Raji (cell line): Measurements from ENCODE around the gene SPC24.

Experiments used
- POLR2A ChIP-seq: IDR thresholded peaks from 2 replicates; pipeline ENCODE4 v1.6.1; 2011; ENCODE audit warnings: low read depth, low read length, control low read depth; ENCODE audit not compliant: insufficient read depth

Gene SPC24

GRCh38 chr19:11125994-11126685, 29.4 kb downstream of the SPC24 start:
- no peak for TF ChIP-seq POLR2A

DNA sequence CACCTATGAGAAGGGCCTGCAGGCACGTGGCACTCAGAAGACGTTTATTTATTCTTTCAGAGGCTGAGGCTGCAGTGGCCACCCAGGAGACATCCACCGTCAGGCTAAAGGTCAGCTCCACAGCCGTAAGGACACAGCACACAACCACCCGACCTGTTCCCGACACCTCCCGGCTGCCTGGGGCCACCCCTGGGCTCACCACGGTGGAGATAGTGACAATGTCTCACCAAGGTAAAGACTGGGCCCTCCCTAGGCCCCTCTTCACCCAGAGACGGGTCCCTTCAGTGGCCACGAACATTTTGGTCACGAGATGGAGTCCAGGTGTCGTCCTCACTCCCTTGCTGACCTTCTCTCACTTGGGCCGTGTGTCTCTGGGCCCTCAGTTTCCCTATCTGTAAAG, 32.5 kb downstream of the SPC24 start:
- no peak for TF ChIP-seq POLR2A

DNA sequence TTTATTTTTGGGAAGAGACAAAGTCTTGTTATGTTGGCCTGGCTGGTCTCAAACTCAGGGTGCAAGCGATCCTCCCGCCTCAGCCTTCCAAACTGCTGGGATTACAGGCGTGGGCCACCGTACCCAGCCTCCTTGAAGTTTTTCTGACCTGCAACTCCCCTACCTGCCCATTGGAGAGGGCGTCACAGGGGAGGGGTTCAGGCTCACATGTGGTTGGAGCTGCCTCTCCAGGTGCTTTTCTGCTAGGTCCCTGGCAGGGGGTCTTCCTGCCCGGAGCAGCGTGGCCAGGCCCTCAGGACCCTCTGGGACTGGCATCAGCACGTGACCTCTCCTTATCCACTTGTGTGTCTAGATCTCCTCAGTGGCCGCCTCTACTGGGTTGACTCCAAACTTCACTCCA, 39.1 kb downstream of the SPC24 start:
- TF ChIP-seq POLR2A = no peak

DNA sequence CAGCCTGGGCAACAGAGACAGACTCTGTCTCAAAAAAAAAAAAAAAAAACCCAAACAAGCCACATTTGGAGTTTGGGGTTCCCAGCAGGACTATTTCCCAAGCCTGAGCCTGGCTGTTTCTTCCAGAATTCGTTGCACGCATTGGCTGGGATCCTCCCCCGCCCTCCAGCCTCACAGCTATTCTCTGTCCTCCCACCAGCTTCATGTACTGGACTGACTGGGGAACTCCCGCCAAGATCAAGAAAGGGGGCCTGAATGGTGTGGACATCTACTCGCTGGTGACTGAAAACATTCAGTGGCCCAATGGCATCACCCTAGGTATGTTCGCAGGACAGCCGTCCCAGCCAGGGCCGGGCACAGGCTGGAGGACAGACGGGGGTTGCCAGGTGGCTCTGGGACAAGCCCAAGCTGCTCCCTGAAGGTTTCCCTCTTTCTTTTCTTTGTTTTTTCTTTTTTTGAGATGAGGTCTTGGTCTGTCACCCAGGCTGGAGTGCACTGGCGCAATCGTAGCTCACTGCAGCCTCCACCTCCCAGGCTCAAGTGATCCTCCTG, 39.6 kb downstream of the SPC24 start:
- no peak for TF ChIP-seq POLR2A

DNA sequence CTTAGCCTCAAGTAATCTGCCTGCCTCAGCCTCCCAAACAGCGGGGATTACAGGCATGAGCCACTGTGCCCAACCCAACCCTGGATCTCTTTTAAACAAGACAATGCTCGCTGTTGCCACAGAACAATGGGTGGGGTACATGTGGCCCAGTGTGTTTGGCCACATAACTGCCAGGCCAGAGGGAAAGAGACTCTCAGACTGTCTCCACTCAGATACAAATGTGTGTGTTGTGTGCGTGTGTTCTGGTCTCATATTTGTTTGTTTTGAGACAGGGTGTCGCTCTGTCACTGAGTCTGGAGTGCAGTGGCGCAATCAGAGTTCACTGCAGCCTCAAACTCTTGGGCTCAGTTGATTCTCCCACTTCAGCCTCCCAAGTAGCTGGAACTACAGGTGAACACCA, 40.5 kb downstream of the SPC24 start:
- no peak for TF ChIP-seq POLR2A

GRCh38 chr19:11113140-11113708, 42.4 kb downstream of the SPC24 start:
- no peak for TF ChIP-seq POLR2A

- no peak for TF ChIP-seq POLR2A
These were observed 43.8 kb downstream of the SPC24 start for GRCh38 chr19:11111771-11112144.

- no peak for TF ChIP-seq POLR2A
These were observed 44.3 kb downstream of the SPC24 start for GRCh38 chr19:11111117-11111770.

- no peak for TF ChIP-seq POLR2A
These were observed 46.8 kb downstream of the SPC24 start for GRCh38 chr19:11108746-11109145.

DNA sequence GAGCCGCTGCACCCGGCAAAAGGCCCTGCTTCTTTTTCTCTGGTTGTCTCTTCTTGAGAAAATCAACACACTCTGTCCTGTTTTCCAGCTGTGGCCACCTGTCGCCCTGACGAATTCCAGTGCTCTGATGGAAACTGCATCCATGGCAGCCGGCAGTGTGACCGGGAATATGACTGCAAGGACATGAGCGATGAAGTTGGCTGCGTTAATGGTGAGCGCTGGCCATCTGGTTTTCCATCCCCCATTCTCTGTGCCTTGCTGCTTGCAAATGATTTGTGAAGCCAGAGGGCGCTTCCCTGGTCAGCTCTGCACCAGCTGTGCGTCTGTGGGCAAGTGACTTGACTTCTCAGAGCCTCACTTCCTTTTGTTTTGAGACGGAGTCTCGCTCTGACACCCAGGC, 49.1 kb downstream of the SPC24 start:
- no peak for TF ChIP-seq POLR2A

- no peak for TF ChIP-seq POLR2A
These were observed 50.5 kb downstream of the SPC24 start for GRCh38 chr19:11105014-11105636.

DNA sequence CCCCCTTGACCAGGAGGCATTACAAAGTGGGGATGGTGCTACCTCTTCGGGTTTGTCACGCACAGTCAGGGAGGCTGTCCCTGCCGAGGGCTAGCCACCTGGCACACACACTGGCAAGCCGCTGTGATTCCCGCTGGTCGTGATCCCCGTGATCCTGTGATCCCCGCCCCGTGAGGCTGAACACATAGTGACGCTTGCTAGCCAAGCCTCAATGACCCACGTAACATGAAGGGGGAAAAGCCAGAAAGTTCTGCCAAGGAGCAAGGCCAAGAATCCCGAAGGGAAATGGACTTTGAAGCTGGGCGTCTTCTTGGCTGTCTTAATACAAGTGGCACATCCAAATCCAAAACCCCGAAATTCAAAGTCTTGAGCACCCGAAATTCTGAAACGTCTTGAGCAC, 52.6 kb downstream of the SPC24 start:
- no peak for TF ChIP-seq POLR2A

- TF ChIP-seq POLR2A = no peak
These were observed 54.5 kb downstream of the SPC24 start for GRCh38 chr19:11101057-11101456.

DNA sequence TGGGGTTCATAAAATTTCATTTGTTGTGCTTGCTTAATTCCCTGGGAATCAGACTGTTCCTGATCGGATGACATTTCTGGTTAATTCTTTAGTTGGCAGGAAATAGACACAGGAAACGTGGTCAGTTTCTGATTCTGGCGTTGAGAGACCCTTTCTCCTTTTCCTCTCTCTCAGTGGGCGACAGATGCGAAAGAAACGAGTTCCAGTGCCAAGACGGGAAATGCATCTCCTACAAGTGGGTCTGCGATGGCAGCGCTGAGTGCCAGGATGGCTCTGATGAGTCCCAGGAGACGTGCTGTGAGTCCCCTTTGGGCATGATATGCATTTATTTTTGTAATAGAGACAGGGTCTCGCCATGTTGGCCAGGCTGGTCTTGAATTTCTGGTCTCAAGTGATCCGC, 55.5 kb downstream of the SPC24 start:
- no peak for TF ChIP-seq POLR2A

DNA sequence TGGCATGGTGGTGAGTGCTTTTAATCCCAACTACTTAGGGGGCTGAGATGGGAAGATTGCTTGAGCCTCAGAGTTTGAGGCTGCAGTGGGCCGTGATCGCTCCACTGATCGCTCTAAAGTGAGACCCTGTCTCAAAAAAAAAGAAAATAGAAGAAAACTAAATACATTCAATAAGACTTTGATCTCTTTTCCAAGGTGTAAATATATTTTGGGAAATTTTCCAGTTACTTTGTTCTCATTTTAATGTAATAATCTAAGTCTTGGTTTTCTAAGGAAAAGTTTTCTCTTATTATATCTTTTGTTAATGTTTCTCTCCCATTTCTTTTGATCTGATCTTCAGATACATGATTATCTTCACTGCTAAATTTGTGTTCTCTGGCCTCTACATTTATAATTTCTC, 56.7 kb downstream of the SPC24 start:
- TF ChIP-seq POLR2A = no peak

DNA sequence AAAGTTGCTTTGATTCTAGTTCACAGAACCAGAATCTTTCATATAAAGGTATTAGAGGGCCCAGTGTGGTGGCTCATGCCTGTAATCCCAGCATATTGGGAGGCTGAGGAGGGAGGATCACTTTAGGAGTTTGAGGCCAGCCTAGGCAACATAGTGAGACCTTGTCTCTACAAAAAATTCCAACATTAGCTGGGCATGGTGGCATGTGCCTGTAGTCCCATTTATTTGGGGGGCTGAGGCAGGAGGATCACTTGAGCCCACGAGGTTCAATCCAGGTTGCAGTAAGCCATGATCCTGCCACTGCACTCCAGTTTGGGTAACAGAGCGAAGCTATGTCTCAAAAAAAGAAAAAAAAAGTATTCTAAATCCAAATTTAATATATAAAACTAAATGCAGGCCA, 57.3 kb downstream of the SPC24 start:
- TF ChIP-seq POLR2A = no peak
